MM.1S (cell line): Measurements from ENCODE around the gene CHRDL1.
A peak's percentile ranks its signal among the peaks of the same experiment; 100 is the strongest.

Source experiments
- DNase-seq: peaks from one replicate; pipeline ENCODE4 v3.0.0-alpha.2; 2015
- H2AFZ ChIP-seq: fragments of 300-600 bp; sonication (generic); 2 replicates; pipeline ENCODE4 v1.6.0; 2016; ENCODE audit warnings: antibody characterized with exemption, low read length
- H3F3A ChIP-seq: fragments of 300-600 bp; sonication (generic); 2 replicates; pipeline ENCODE4 v1.6.1; 2016; ENCODE audit warnings: mild to moderate bottlenecking, antibody characterized with exemption, low read length, moderate library complexity, mixed read lengths; ENCODE audit not compliant: insufficient read depth
- H3K27ac ChIP-seq: fragments of 300-600 bp; sonication (generic); 2 replicates; pipeline ENCODE4 v1.5.1; 2016; ENCODE audit warnings: mild to moderate bottlenecking, low read length
- H3K27me3 ChIP-seq: fragments of 300-600 bp; sonication (generic); replicated peaks from 2 replicates; pipeline ENCODE4 v1.6.0; 2016; ENCODE audit warnings: low read length; ENCODE audit not compliant: insufficient read depth
- H3K36me3 ChIP-seq: fragments of 300-600 bp; sonication (generic); replicated peaks from 2 replicates; pipeline ENCODE4 v1.6.1; 2016; ENCODE audit warnings: mild to moderate bottlenecking, low read length, mixed read lengths; ENCODE audit not compliant: insufficient read depth
- H3K4me1 ChIP-seq: fragments of 300-600 bp; sonication (generic); 2 replicates; pipeline ENCODE4 v1.6.1; 2016; ENCODE audit warnings: low read length, mixed read lengths
- H3K4me2 ChIP-seq: fragments of 300-600 bp; sonication (generic); 2 replicates; pipeline ENCODE4 v1.6.0; 2016; ENCODE audit warnings: low read depth, low read length
- H3K4me3 ChIP-seq: fragments of 300-600 bp; sonication (generic); 2 replicates; pipeline ENCODE4 v1.5.1; 2016; ENCODE audit warnings: low read length, mixed read lengths
- H3K79me2 ChIP-seq: fragments of 300-600 bp; sonication (generic); 2 replicates; pipeline ENCODE4 v1.6.1; 2016; ENCODE audit warnings: mixed run types, low read length, mixed read lengths
- H3K9ac ChIP-seq: fragments of 300-600 bp; sonication (generic); 2 replicates; pipeline ENCODE4 v1.6.1; 2016; ENCODE audit warnings: low read length, mixed read lengths
- H3K9me2 ChIP-seq: fragments of 300-600 bp; sonication (generic); replicated peaks from 2 replicates; pipeline ENCODE4 v1.6.1; 2016; ENCODE audit warnings: mild to moderate bottlenecking, low read length, mixed read lengths; ENCODE audit not compliant: insufficient read depth
- H3K9me3 ChIP-seq: fragments of 300-600 bp; sonication (generic); replicated peaks from 2 replicates; pipeline ENCODE4 v1.6.1; 2016; ENCODE audit warnings: mild to moderate bottlenecking, low read length, mixed read lengths; ENCODE audit not compliant: insufficient read depth
- H4K20me1 ChIP-seq: fragments of 300-600 bp; sonication (generic); 2 replicates; pipeline ENCODE4 v1.6.1; 2016; ENCODE audit warnings: mild to moderate bottlenecking, low read length, moderate library complexity, mixed read lengths; ENCODE audit not compliant: insufficient read depth
- EZH2 ChIP-seq: fragments of 300-600 bp; sonication (generic); optimal IDR thresholded peaks from 2 replicates; pipeline ENCODE3; 2017; ENCODE audit warnings: low read depth, mild to moderate bottlenecking, antibody characterized with exemption, low read length, mixed read lengths
- EZH2phosphoT487 ChIP-seq: fragments of 300-600 bp; sonication (generic); IDR thresholded peaks from 2 replicates; pipeline ENCODE4 v1.6.1; 2018; ENCODE audit warnings: antibody characterized with exemption, low read length
- TF ChIP-seq, protein P1 (sequence below): fragments of 300-600 bp; sonication (generic); IDR thresholded peaks from 2 replicates; pipeline ENCODE4 v1.5.1; 2016; ENCODE audit warnings: antibody characterized with exemption, low read length, mixed read lengths

CHRDL1 gene

DNA sequence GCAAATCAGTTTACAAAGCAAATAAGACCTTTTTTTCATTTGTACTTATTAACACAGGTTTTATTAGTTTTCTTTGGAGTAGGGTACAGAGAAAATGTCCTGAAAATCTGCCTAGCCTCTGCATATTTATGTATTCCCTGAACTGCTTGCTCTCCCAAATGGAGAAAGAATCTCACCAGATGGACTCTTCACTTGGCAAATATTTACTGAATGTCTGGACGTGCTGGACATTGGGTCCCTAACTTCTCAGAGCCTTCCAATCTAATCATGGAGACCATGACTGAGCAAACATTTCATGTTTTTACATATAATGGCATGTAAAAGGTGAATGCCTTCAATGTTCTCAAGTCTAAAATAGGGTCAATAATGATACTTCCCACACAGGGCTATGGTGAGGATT is 126.0 kb downstream of the CHRDL1 start:
- Histone ChIP-seq H3K79me2 (no peaks in the 10 kb centered on the region), H3F3A (no peaks in the 10 kb centered on the region), H3K27ac (no peak overlapping the region), H4K20me1 (no peaks in the 10 kb centered on the region), H3K4me1 (no peaks in the 10 kb centered on the region), H3K9me3 (no peaks in the 10 kb centered on the region), H3K36me3 (no peaks in the 10 kb centered on the region), H3K4me2 (no peak overlapping the region), H3K9me2 (no peaks in the 10 kb centered on the region), H3K27me3 (no peaks in the 10 kb centered on the region), H2AFZ (no peak overlapping the region), H3K4me3 (no peak overlapping the region), H3K9ac (no peak overlapping the region)
- TF ChIP-seq EZH2phosphoT487 (no peak), EZH2 (no peak)
- TF ChIP-seq, protein P1, sequence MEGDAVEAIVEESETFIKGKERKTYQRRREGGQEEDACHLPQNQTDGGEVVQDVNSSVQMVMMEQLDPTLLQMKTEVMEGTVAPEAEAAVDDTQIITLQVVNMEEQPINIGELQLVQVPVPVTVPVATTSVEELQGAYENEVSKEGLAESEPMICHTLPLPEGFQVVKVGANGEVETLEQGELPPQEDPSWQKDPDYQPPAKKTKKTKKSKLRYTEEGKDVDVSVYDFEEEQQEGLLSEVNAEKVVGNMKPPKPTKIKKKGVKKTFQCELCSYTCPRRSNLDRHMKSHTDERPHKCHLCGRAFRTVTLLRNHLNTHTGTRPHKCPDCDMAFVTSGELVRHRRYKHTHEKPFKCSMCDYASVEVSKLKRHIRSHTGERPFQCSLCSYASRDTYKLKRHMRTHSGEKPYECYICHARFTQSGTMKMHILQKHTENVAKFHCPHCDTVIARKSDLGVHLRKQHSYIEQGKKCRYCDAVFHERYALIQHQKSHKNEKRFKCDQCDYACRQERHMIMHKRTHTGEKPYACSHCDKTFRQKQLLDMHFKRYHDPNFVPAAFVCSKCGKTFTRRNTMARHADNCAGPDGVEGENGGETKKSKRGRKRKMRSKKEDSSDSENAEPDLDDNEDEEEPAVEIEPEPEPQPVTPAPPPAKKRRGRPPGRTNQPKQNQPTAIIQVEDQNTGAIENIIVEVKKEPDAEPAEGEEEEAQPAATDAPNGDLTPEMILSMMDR, result no peak
- DNase-seq, result no peak

DNA sequence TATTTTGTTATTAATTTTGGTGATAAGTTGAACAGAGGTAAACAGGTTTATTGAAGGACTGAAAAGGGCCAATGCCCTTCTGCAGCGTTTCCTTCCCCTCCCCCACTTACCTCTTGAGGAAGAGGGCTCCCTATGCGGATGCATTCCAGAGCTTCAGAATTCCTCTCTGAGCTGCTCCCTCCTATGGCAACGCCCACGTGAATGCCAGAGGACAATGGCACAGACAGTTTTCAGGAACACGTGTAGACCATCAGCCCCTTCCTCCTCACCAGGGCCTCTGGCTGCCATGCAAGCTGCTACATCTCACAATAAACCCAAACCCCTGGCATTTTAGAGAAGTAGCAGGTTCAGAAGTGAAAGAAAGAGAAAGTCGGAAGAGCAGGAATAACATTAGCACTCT is 127.9 kb downstream of the CHRDL1 start:
- Histone ChIP-seq H3K9ac (no peak overlapping the region), H3K4me1 (no peaks in the 10 kb centered on the region)

DNA sequence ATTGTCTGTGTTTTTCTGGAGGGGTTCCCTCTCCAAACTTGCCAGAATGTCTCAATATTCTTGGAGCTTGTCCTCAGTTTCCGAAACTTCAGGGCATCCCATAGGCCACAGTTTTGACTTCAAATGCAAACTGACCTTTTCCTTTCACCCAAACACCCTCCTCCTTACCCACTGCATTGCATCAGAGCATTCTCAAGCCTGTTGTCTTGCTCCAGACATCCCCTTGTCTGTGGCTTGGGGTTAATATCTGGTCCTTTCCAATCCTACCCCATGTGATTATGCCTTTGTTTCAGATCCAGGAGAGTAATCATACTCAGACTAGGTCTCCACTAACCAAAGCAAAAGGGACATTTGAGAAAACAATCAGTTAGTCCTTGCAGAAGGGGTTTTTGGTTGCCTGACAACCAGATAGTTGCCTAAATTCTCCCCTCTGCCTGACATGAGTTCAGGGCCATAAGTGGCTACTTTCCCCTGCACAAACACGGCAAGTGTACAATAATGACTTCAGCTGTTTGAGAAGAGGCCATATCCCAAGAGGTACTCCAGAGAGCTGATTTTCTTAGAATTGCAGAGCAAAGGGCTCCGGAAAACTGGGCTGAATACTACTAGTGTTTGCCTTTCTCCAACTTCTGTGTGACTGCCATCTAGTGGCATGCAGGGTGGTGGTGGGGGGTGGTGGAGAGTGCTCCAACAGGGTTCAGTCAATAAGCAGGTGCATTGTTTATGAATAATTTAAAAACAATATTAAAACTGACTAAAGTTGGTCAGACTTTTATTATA is 130.2 kb downstream of the CHRDL1 start:
- H3K4me3 ChIP-seq, result no peak overlapping the region
- H4K20me1 ChIP-seq, result no peaks in the 10 kb centered on the region
- H3K4me1 ChIP-seq, result no peaks in the 10 kb centered on the region
- TF ChIP-seq, protein P1, result peak; percentile 68
- no peak for TF ChIP-seq EZH2phosphoT487
- no peak overlapping the region for H3K9ac ChIP-seq
- no peaks in the 10 kb centered on the region for H3F3A ChIP-seq
- H3K4me2 ChIP-seq, result no peak overlapping the region
- no peak overlapping the region for H3K27ac ChIP-seq
- H3K27me3 ChIP-seq, result no peaks in the 10 kb centered on the region
- H3K9me3 ChIP-seq, result no peaks in the 10 kb centered on the region
- H3K79me2 ChIP-seq, result no peaks in the 10 kb centered on the region
- peak; percentile 36 for DNase-seq
- no peaks in the 10 kb centered on the region for H3K36me3 ChIP-seq
- H2AFZ ChIP-seq, result no peak overlapping the region
- no peaks in the 10 kb centered on the region for H3K9me2 ChIP-seq

More for the DNA sequence above, 127.9 kb downstream of the CHRDL1 start:
- Histone ChIP-seq H4K20me1 (no peaks in the 10 kb centered on the region), H3F3A (no peaks in the 10 kb centered on the region), H3K36me3 (no peaks in the 10 kb centered on the region), H3K4me3 (no peak overlapping the region), H2AFZ (no peak overlapping the region), H3K79me2 (no peaks in the 10 kb centered on the region), H3K9me2 (no peaks in the 10 kb centered on the region), H3K4me2 (no peak overlapping the region), H3K9me3 (no peaks in the 10 kb centered on the region), H3K27me3 (no peaks in the 10 kb centered on the region), H3K27ac (no peak overlapping the region)
- TF ChIP-seq EZH2, result no peak
- no peak for TF ChIP-seq EZH2phosphoT487
- TF ChIP-seq, protein P1, result no peak
- DNase-seq, result no peak
